Thyroid gland (tissue), 4 donors: ENCODE results near the gene ABHD12B. TPM values are rescaled to one million over a fixed set of nuclear protein-coding genes. Genes with fewer than 3 reads are reported as not detected.

ENCODE experiments used
- DNase-seq, 2 donors: peaks; one replicate each; pipeline ENCODE4 v3.0.0-alpha.2; 2019
- H3K27ac ChIP-seq, 3 donors: fragments of 200-600 bp; sonication (generic); 1 replicate in 2 of 3; 2 replicates in 1 of 3; pipeline ENCODE4 v1.5.1; 2016 to 2019; ENCODE audit warnings: mild to moderate bottlenecking in 1 of 3, moderate library complexity in 1 of 3
- H3K27me3 ChIP-seq: fragments of 200-600 bp; sonication (generic); one replicate; pipeline ENCODE4 v1.5.1; 2019
- H3K36me3 ChIP-seq, 2 donors: fragments of 200-600 bp; sonication (generic); one replicate each; pipeline ENCODE4 v1.5.1; 2016 to 2019
- H3K4me1 ChIP-seq, 2 donors: fragments of 200-600 bp; sonication (generic); one replicate each; pipeline ENCODE4 v1.5.1; 2017 to 2019
- H3K4me3 ChIP-seq, 3 donors: fragments of 200-600 bp; sonication (generic); replicated peaks in 1 of 3; 1 replicate in 2 of 3; 2 replicates in 1 of 3; pipeline ENCODE4 v1.5.1; 2016; ENCODE audit warnings: mild to moderate bottlenecking in 1 of 3
- H3K9me3 ChIP-seq: fragments of 200-600 bp; sonication (generic); one replicate; pipeline ENCODE4 v1.5.1; 2017
- POLR2A ChIP-seq, 2 donors: fragments of 450-650 bp; IDR thresholded peaks; one replicate each; pipeline ENCODE4 v1.6.1; 2017; ENCODE audit warnings: antibody characterized with exemption in 2 of 2, mild to moderate bottlenecking in 2 of 2, moderate library complexity in 1 of 2
- WGBS, 2 donors: methylation state at CpG; one replicate each; pipeline ENCODE4 v1.1.5; 2017; 5-methylcytosine and 5-hydroxymethylcytosine counted together
- intact Hi-C: fragments of 100-400 bp; cut with DNase I; formaldehyde crosslinking; loops from one replicate; pipeline ENCODE4 v1.15.1; 2023
- total RNA-seq, 4 donors: library from RNA; depleted of rRNA; stranded (reverse); fragments of >200 nt; gene quantifications; one replicate each; pipeline ENCODE4 v1.2.3, GENCODE V29; 2016
- TF ChIP-seq, protein P1 (sequence below), 6 experiments: fragments of 200-600 bp in 3 of 6; fragments of 450-650 bp in 3 of 6; sonication (generic) in 3 of 6; IDR thresholded peaks; one replicate each; pipeline ENCODE4 v1.5.1; 2016 to 2019; ENCODE audit warnings: antibody characterized with exemption in 6 of 6, mild to moderate bottlenecking in 2 of 6, inconsistent platforms in 1 of 6, moderate library complexity in 1 of 6

The ABHD12B gene
- total RNA-seq, 4 donors from 2014 or later: 0.11 TPM; not detected in 3

GRCh38 chr14:50834802-50835276 is 37.0 kb upstream of the ABHD12B start:
- no peak overlapping the region for H3K27ac ChIP-seq
- peaks cover 0 to 1% of the 10 kb centered on the region in 2 donors for H3K4me1 ChIP-seq
- H3K9me3 ChIP-seq: no peaks in the 10 kb centered on the region
- intact Hi-C loops: no loop called here
- no peak for DNase-seq
- no peaks in the 10 kb centered on the region for H3K27me3 ChIP-seq
- TF ChIP-seq POLR2A (IDR thresholded peaks at IDR 0.05): no peak
- TF ChIP-seq, protein P1, sequence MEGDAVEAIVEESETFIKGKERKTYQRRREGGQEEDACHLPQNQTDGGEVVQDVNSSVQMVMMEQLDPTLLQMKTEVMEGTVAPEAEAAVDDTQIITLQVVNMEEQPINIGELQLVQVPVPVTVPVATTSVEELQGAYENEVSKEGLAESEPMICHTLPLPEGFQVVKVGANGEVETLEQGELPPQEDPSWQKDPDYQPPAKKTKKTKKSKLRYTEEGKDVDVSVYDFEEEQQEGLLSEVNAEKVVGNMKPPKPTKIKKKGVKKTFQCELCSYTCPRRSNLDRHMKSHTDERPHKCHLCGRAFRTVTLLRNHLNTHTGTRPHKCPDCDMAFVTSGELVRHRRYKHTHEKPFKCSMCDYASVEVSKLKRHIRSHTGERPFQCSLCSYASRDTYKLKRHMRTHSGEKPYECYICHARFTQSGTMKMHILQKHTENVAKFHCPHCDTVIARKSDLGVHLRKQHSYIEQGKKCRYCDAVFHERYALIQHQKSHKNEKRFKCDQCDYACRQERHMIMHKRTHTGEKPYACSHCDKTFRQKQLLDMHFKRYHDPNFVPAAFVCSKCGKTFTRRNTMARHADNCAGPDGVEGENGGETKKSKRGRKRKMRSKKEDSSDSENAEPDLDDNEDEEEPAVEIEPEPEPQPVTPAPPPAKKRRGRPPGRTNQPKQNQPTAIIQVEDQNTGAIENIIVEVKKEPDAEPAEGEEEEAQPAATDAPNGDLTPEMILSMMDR (IDR thresholded peaks at IDR 0.05): no peak
- 78 to 87% methylated on average over 5 of the region's 5 CpGs for WGBS, 2 donors
- H3K4me3 ChIP-seq: no peak overlapping the region
- H3K36me3 ChIP-seq: no peaks in the 10 kb centered on the region

GRCh38 chr14:50835280-50835679 is 36.6 kb upstream of the ABHD12B start:
- Histone ChIP-seq H3K9me3 (no peaks in the 10 kb centered on the region), H3K36me3 (no peaks in the 10 kb centered on the region), H3K4me3 (no peak overlapping the region), H3K27ac (no peak overlapping the region), H3K4me1 (no peaks in the 10 kb centered on the region), H3K27me3 (no peaks in the 10 kb centered on the region)
- 38 to 51% methylated on average over 2 of the region's 2 CpGs for WGBS, 2 donors
- intact Hi-C loops: no loop called here
- no peak for TF ChIP-seq POLR2A (IDR thresholded peaks at IDR 0.05)
- TF ChIP-seq, protein P1 (IDR thresholded peaks at IDR 0.05): no peak
- DNase-seq: no peak

DNA sequence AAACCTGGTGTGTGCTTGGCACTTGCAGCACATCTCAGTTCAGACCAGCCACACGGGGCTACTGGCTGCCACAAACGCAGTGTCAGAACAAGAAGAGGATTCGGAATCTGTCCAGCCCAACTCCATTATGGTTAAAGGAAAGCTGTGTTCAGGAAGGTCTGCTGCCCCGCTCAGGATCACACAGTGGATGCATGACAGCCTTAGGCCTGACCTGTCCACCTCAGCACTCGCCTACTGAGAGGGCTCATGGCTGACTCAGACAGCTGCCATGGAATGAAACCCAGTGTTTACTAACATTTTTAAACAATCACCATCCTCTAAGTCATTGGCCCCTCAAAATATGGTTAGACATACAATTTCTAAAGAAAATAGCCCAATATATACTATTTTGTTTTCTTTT is 35.3 kb upstream of the ABHD12B start:
- H3K4me1 ChIP-seq: no peaks in the 10 kb centered on the region
- H3K4me3 ChIP-seq: no peak overlapping the region
- no peaks in the 10 kb centered on the region for H3K9me3 ChIP-seq
- intact Hi-C loops: no loop called here
- 92% methylated on average over 5 of the region's 5 CpGs for WGBS, 2 donors
- no peak for DNase-seq
- TF ChIP-seq POLR2A (IDR thresholded peaks at IDR 0.05): no peak
- TF ChIP-seq, protein P1 (IDR thresholded peaks at IDR 0.05): no peak
- H3K27ac ChIP-seq: no peak overlapping the region
- H3K27me3 ChIP-seq: no peaks in the 10 kb centered on the region
- no peaks in the 10 kb centered on the region for H3K36me3 ChIP-seq

DNA sequence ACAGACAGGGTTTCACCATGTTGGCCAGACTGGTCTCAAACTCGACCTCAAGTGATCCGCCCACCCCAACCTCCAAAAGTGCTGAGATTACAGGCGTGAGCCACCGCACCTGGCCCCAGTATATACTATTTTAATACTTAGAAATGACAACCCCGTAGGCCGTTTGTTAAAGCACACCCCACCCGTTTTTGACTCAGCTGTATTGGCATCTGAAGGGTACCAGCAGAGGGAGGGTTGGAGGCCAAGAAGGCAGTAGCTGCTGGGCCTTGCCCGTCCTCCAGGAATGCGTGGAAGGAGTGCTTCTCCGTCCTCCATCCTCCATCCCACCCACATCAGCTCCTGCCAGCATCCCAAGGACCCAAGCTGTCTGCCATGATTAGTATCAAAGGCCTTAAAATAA is 34.6 kb upstream of the ABHD12B start:
- no peaks in the 10 kb centered on the region for H3K36me3 ChIP-seq
- DNase-seq: no peak
- no peaks in the 10 kb centered on the region for H3K4me1 ChIP-seq
- TF ChIP-seq POLR2A (IDR thresholded peaks at IDR 0.05): no peak
- TF ChIP-seq, protein P1 (IDR thresholded peaks at IDR 0.05): no peak
- WGBS, 2 donors: 86 to 96% methylated on average over 10 of the region's 10 CpGs
- no peak overlapping the region for H3K4me3 ChIP-seq
- intact Hi-C loops: no loop called here
- H3K27me3 ChIP-seq: no peaks in the 10 kb centered on the region
- H3K27ac ChIP-seq: no peak overlapping the region
- H3K9me3 ChIP-seq: no peaks in the 10 kb centered on the region

DNA sequence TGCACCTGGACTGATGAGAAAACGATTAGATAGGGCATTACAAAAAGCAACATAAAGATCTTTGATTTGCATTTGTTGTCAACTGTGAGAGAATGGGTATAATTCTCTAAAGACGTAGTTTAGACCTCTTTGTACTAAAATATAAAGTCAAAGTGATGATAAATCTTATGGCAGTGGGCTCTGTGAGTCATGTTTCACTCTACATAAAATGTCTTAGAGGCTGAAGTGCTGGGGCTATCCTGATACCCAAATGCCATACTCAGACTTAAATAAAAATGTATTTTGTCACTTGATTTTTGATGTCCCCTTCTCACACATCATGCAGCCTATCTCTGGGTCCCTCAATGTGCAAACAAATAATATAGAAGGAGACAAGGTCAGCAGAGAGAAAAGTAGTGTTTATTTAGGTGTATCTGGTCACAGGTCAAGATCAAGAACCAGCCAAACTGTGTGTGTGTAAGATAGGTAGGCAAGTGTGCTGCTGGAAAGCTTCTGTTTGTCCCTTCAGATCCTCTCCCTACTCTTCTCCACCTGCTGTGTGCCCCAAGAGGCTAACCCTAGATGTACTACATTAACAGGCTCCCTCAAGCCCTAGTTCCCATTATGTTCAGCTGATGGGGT is 33.9 kb upstream of the ABHD12B start:
- no peaks in the 10 kb centered on the region for H3K36me3 ChIP-seq
- H3K27ac ChIP-seq: no peak overlapping the region
- H3K27me3 ChIP-seq: no peaks in the 10 kb centered on the region
- no peak for TF ChIP-seq POLR2A (IDR thresholded peaks at IDR 0.05)
- TF ChIP-seq, protein P1 (IDR thresholded peaks at IDR 0.05): no peak
- H3K4me1 ChIP-seq: no peaks in the 10 kb centered on the region
- intact Hi-C loops: no loop called here
- DNase-seq: no peak
- H3K4me3 ChIP-seq: no peak overlapping the region
- 87 to 88% methylated on average over 2 of the region's 2 CpGs for WGBS, 2 donors
- H3K9me3 ChIP-seq: no peaks in the 10 kb centered on the region
